EL (cell line): ENCODE data around the gene OR1I1.

ENCODE experiments used
- DNase-seq: peaks from one replicate; pipeline ENCODE4 v3.0.0-alpha.2; 2016

Gene OR1I1

DNA sequence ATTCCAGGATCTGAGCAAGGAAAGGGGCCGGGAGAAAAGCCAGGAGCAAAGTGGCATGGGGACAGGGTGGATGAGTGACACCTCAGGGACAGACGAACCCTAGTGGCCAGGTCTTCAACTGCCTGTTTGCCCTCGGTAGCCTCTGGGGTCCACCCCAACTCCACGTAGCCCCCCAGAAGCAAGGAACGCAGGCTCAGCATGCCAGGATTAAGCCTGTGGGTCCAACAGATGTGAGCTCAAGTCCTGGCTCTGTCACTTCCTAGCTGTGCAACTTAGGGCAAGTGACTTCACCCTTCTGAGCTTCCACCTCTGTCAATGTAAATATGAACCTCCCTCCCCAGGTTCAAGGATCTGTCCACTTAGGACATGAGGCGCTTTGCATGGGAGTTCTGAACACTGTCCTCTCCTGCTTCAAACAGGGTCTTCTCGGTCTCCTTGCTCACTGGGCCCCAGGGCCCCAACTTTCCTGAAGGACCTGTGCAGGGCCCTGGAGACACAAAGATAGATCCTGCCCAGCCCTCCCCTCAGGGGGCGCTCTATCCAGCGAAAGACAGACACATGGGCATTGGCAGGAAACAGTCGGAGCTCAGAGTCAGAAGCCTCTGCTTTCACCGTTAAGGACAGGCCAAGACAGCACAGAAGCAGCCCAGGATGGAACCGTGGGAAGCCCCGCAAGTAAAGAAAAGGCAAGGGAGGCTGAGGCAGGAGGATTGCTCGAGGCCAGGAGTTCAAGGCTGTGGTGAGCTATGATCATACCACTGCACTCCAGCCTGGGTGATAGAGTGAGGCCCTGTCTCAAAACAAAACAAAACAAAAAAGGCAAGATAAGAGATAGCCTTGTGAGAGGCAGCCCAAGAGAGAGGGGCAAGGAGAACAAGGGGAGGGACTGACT, 38.4 kb downstream of the OR1I1 start:
- DNase-seq = no peak

DNA sequence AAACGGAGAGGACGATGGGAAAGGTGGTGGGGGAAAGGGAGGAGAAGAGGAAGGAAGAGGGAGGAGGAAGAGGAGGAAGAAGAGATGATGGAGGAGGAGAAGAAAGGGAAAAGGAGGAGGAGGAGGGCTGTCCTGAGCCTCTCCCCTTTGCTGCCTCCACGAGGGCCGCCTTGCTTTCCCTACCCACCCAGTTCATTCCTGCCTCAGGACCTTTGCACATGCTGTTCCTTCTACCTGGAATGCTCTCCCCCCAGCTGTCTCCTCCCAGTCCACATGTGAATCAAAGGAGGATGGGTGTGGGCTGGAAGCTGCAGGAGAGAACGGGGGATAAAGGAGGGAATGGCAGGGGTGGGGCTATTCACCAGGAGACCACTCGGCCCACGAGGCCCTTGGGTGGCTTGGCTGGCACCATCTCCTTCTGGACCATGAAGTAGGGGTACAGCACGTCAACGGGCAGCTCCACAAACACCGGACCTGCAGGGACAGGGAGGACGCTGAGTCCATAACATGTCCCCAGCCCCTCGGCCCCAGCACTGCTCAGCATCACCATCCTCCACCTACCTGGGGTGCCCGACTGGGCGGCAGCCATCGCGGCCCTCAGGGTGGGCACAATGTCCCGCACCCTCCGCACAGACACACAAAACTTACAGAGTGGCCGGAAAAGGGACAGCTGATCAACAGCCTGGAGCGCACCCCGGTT, 40.5 kb downstream of the OR1I1 start:
- no peak for DNase-seq

DNA sequence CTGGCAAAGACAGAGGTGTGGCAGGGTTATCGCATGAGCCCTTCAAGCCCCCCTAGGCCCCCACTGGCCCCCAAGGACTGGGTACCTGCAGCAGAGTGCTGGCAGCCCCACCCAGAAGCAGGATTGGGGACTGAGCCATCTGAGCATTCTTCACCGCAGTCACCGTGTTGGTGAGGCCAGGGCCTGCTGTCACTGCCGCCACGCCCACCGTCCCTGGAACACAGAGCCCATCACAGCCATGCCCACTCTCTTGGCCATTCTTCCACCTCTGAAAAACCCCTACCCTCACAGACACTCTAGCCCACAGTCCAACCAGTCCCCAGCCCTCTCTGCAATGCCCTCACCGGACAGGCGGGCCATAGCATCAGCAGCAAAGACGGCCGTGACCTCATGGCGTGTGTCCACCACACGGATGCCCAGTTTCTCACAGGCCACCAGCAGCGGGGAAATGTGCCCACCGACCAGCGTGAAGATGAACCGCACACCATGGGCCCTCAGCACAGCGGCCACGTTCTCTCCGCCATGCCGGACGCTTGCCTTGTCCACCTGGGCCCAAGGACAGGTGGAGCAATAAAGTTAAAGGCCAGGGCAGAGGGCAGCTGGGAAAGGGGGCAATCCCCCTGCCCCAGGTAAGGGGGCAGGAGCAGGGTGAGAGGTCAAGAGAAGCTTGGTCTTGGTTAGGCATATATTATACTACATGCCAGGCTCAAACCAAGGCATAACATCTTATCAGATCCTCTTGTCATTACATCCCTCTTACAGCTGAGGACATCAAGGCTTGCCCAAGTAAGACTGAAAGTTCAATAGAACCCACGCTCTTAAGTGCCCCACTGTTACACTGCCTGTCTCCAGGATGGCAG, 41.2 kb downstream of the OR1I1 start:
- no peak for DNase-seq

DNA sequence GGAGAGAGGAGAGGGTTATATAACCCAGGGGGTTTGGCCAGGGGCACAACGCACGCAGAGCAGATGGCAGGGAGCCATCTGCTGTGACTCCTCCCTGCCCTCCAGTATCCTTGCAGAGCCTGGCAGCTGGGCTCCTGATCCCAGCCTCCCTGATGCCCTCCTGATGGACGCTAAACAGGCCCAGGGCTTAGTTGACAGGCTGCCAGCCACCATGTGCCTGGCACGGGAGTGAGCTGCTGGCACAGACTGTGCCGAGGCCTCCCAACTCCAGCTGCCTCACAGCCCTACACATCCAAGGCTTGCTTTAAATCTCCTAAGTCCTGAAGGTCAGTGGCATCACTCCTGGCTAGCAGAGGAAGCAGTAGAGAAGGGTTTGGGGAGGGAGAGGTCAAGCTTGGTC, 41.9 kb downstream of the OR1I1 start:
- no peak for DNase-seq

DNA sequence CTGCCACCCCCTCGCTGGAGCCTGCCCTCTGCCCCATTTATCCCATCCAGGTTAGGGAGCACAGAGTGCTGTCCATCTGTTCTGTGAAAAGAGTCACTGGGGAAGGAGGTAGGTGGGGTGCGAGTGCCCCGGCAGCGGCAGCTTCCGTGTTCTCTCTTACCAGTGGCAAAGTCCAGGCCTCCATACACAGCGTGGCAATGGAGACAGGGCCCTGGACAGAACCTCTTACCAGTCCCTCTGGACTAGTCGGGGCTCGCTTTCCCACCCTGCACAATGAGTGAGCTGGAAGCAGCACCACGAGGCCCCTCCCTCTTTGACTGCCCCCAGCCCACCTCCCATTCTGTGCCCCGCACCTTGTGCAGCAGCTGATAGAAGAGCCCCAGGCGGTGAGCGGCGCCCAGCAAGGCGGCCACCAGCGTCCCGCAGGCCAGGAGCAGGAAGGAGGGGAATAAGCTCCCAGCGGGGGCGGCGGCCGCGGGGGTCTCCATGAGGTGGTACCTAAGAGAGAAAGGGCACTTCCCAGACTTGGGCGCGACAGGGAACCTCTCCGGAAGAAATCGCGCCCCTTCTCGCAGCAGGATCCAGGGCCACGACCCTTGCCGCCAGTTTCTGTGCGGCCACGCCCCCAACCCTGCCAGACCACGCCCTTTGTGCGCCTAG, 42.7 kb downstream of the OR1I1 start:
- DNase-seq = no peak

DNA sequence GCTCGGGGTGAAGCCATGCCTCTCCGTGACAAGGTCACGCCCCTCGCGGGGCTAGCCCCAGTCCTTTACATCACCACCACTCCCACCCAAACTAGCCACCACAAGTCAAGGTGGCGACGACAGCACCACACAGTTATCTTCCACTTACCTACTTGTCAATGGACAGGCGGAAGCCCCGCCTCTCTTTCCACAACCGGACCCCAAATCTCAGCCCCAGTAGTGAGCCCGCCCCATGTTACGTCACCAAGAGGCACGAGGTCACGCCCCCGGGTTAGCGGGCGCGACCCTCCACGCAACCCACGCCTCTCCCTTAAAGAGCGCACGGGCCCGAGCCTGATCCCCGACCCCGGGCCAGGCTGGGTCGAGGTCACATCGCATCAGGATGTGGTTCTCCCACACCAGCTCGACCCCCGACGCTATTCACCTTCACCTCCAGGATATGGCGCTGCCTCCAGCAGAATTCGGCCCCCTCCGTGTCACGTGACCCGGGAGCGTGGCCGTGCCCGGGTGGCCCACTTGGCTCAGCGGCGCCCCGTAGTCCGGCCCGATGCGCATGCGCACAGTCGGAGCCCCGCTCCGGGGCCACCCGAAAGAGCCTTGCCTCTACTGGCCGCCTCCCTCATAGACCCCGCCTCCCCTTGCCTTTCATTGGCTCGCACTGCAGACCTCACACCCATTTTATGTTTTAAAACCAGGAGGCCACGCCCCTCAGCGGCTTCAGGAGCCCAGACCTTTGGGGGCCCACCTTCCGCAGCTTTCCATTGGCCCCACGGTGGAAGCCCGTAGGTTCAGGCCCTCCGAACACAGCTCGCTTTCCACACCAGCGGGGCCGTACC, 43.4 kb downstream of the OR1I1 start:
- peak; percentile 99 for DNase-seq

DNA sequence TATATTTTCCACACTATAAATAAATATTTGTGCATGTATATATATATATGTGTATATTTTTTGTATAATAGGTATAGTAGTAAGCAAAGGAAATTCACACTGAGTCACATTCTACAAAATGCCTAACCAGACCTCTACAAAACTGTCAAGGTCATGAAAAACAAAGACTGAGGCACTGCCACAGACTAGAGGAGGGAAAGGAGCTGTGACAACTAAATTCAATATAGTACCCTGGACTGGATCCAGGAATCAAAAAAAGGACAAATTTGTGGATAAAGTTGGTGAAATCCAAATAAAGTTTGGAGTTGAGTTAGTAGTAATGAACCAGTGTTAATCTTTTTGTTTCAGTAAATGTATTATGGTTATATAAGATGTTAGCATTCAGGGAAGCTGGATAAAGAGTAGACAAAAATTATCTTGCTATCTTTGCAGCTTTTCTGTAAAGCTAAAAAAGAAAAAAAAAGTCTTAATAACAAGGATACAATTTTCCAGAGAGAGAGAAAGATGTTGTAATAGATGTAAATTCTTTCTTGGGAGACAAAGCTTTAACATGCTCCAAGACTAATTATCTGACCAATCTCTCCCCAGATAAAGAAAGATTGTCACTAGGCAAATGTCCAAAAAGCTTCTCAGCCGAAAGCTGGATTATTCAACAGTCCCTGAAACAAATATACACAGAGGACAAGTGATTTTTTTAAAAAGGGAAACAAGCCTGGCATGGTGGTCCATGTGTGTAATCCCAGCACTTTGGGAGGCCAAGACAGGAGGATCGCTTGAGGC, 44.3 kb downstream of the OR1I1 start:
- no peak for DNase-seq

DNA sequence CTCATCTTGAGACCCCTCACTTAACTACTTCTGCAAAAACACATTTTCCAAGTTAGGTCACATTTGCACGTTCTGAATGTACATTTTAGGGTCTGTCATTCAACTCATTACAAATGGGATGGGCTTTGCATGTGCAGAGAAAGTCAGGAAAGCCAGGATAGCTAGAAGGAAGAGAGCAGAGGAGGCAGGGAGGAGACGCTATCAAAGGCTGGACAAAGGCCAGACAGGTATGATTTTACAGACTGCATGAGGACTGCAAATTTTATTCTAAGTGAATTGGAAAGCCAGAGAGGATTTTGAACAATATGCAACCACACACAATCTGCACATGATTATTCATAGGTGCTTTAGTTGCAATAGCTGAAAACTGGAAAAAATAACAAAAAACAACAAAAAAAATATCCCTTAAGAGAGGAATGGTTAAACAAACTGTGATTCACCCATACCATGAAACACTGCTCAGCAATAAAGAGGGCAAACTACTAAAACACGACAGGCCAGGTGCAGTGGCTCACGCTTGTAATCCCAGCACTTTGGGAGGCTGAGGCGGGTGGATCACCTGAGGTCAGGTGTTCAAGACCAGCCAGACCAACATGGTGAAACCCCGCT, 46.3 kb downstream of the OR1I1 start:
- DNase-seq = no peak

DNA sequence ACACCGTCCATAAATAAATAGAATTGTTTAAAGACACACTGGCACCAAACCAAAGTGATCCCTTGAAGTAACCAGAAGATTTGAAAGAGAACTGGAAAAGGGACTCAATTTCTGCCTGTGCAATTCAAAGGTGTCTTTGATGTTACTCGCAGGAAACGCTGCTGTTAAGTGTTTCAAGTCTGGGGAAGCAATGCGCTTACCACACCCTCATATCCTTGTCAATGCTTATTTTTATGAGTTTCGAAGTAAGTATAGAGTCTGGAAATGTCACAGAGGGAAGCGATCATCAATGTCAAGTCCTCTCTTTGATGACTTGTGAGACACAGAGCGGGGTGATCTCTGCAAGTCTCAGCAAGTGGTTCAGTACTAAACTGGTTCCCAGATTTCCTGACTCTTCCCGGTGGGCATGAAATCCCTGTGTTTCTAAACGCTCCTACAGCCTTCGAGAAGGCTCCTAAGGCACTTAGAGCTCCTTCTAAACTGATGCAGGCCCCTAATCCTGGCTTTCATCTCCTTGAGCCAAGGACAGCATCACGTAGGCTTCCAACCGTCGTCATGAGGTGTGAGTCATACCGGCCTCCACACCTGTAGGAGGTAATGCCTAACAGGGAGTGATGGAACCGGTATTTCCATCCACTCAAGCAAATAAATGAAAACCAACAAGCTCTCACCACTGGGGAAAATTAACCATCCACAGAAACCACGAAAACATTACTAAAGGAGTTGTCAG, 48.0 kb downstream of the OR1I1 start:
- DNase-seq = no peak

DNA sequence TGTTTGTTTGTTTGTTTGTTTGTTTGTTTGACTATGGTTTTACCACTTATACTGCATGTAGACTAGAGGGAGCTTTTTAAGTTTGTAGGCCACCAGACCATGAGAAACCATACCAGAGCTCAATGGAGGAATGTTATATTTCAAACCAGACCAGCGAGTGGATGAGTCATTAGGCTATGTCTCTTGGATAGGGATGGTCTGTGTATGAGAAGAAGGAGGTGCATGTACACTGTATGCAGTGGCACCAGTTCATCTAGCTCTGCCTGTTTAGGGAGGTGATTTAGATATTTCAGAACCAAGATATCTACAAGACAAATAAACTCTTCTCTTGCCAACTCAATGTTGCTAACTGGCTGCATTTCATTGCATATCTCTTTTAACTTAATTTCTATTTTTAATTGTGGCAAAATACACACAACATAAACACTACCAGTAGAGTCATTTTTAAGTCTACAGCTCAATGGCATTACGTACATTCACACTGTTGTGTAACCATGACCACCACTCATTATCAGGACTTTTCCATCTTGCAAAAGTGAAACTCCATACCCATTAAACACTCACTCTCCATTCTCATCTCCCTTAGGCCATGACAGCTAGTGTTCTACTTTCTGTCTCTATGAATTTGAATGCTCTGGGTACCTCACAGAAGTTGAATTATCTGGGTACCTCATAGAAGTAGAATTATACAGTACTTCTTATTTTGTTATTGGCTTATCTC, 54.4 kb downstream of the OR1I1 start:
- DNase-seq = no peak

DNA sequence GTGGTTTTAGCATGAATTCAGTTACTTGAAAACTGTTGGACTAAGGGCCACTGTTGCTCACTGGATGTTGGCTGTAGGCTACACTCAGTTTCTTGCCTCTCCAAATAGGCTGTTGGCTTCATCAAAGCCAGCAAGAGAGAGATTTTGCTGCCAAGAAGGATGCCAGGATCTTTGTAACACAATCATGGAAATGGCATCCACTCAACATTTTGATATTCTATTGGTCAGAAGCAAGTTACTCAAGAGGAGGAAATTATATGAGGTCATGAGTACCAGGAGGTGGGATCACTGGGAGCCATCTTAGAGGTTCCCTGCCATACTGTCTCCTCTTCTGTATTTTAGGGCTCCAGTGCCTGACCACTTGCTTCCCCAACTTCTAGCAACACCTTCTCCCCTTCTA, 55.8 kb downstream of the OR1I1 start:
- peak; percentile 37 for DNase-seq

DNA sequence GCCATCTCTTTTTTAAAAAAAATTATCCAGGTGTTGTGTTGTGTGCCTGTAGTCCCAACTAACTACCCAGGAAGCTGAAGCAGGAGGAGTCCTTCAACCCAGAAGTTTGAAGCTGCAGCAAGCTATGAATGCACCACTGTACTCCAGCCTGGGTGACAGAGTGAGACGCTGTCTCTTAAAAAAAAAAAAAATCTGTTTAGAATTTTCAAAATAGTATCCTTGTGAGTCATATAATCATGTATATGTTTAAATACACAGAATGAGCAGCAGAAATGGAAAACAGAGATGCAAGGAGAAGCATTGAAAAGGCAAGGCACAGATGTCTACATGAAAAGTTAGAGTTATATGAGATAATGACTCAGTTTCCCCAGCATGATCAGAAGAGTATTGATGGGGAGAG, 56.4 kb downstream of the OR1I1 start:
- DNase-seq = peak; percentile 29

DNA sequence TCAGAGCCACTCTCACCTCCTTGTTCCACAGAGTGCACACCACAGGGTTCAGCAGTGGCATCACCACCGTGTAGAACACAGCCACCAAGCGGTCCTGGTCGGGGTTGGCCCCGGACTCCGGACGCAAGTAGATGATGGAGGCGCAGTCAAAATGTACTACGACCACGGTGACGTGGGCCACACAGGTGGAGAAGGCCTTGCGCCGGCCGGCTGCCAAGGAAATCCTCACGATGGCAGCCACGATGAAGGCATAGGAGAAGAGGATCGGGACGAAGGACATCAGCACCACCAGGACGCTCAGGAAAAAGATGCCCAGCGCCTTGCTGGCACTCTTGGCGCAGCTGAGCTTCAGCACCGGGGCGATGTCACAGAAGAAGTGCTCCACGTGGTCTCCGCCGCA, 59.1 kb downstream of the OR1I1 start:
- DNase-seq = no peak

DNA sequence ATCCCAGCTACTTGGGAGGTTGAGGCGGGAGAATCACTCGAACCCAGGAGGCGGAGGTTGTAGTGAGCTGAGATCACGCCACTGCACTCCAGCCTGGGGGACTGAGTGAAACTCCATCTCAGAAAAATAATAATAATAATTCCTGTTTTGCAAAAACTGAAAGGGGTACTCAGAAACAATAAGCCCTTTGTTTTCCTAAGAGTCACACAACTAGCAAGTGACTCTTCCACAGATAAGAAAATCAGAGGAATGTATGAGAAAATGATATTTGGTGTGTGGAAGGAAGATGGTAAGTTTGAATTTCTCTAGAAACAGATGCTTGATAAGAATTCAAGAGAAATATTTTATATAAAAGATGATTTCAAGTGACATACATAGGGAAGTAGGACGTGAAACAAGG, 60.3 kb downstream of the OR1I1 start:
- no peak for DNase-seq
